ENCODE data around the gene TNFSF10. TPM values are rescaled to one million over a fixed set of nuclear protein-coding genes. Genes with fewer than 3 reads are reported as not detected.

TNFSF10 gene
- total and polyA plus RNA-seq, 9 of the 15 experiments (the other 6 are each of a cell fraction or from before 2014, with no cell fraction given), result 0.07 to 1.3 (median 0.27) TPM; not detected in 1

GRCh38 chr3:172537507-172538158, 14.4 kb upstream of the TNFSF10 start (continued):
- no peak for TF ChIP-seq CLOCK (CRISPR knock-in tag; IDR thresholded peaks at IDR 0.05; ENCODE audit: borderline replicate concordance)
- no peak for TF ChIP-seq E4F1 (CRISPR knock-in tag; IDR thresholded peaks at IDR 0.05; ENCODE audit: borderline replicate concordance)
- no peak for TF ChIP-seq GTF2E2 (tag; IDR thresholded peaks at IDR 0.05)
- no peak for TF ChIP-seq TAF15 (IDR thresholded peaks at IDR 0.05; ENCODE audit: low read depth, low read length)
- TF ChIP-seq PTRF (tag; IDR thresholded peaks at IDR 0.05), result peak; percentile 83; the same call in 1 of the 2 replicates
- TF ChIP-seq ZEB2 (IDR thresholded peaks at IDR 0.05), result no peak
- TF ChIP-seq DPF2 (IDR thresholded peaks at IDR 0.05), result no peak
- no peak for TF ChIP-seq NFIC (IDR thresholded peaks at IDR 0.05)
- no peak for TF ChIP-seq JUN (IDR thresholded peaks at IDR 0.05; ENCODE audit: borderline replicate concordance, low read depth, low read length)
- no peak for TF ChIP-seq JUN (CRISPR knock-in tag; IDR thresholded peaks at IDR 0.05; ENCODE audit: borderline replicate concordance)
- no peak for TF ChIP-seq SMARCB1 (IDR thresholded peaks at IDR 0.05; ENCODE audit: insufficient read length, low read depth)
- no peak for TF ChIP-seq ZSCAN29 (IDR thresholded peaks at IDR 0.05)
- TF ChIP-seq SAFB2 (IDR thresholded peaks at IDR 0.05; ENCODE audit: borderline replicate concordance, low read depth, low read length, severe bottlenecking), result no peak
- TF ChIP-seq SP2 (IDR thresholded peaks at IDR 0.05; ENCODE audit: extremely low read depth, low read depth, low read length, poor library complexity, severe bottlenecking), result no peak
- TF ChIP-seq ESRRB (CRISPR knock-in tag; IDR thresholded peaks at IDR 0.05; ENCODE audit: borderline replicate concordance), result no peak

All from K562 (cell line).